B cell (primary cell): Measurements from ENCODE around the gene GNAL.

Experiments used
- CTCF ChIP-seq: fragments of 200-600 bp; IDR thresholded peaks from one replicate; pipeline ENCODE4 v1.8.0; 2022; ENCODE audit warnings: antibody characterized with exemption, mild to moderate bottlenecking
- EZH2 ChIP-seq: IDR thresholded peaks from 2 replicates; pipeline ENCODE4 v1.6.1; 2012; ENCODE audit warnings: borderline replicate concordance, low read depth, mild to moderate bottlenecking, moderate library complexity, low read length; ENCODE audit not compliant: insufficient read depth, poor library complexity, severe bottlenecking

- TF ChIP-seq CTCF (no peak), EZH2 (no peak)
These were observed 40.5 kb downstream of the GNAL start for GRCh38 chr18:11729556-11729955.
